ENCODE results near the gene ZNF221.
A peak's percentile ranks its signal among the peaks of the same experiment; 100 is the strongest.

Gene ZNF221

DNA sequence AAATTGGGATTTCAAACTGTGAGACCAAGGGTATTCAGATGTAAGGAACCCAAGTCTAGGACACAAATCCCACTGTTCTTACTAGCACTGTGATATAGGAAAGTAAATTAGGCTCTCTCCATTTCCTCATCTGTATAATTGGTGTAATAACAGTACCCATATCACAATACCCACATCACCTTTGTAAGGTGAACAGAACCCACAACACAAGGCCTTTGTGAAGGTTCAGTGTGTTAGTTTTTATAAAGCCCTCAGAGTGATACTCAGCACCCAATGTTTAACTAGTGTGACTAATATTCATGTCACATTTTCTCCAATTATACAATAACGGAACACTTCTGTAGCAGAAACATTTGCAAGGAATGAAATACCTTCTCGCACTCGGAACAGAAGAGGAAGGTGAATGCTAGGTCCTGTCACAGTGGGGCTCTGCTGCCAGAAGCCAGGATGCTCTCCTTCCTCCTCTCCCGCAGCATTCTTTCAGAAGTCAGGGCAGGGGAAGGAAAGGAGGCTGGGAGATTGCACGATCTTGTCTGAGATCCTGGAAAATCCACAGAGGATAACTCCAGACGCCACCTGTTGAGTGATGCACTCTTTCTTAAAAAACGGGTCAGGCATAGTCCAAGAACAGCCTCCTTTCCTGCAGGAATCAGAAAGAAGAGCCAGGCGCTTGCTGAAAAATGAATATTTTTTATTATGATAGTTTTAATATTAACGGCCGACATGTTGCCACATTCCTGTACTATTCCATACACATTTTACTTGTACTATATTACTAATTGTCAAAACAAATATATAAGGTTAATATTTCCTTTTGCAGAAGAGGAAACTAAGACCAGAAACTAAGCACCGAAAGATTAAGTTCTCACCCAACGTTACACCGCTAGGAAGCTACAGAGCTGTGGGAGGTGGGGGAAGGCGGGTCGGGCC, 16.7 kb upstream of the ZNF221 start:
- Histone ChIP-seq H3K27ac (peak overlapping the region; percentile 90), H3K36me3 (peaks cover 40% of the 10 kb centered on the region), H3K9me3 (ENCODE audit: severe bottlenecking) (no peaks in the 10 kb centered on the region), H3K4me3 (ENCODE audit: low read depth, low read length) (peak overlapping the region; percentile 90), H3K27me3 (ENCODE audit: insufficient read depth, low read depth, severe bottlenecking) (no peaks in the 10 kb centered on the region)
- no peak for DNase-seq
- TF ChIP-seq, protein P1, sequence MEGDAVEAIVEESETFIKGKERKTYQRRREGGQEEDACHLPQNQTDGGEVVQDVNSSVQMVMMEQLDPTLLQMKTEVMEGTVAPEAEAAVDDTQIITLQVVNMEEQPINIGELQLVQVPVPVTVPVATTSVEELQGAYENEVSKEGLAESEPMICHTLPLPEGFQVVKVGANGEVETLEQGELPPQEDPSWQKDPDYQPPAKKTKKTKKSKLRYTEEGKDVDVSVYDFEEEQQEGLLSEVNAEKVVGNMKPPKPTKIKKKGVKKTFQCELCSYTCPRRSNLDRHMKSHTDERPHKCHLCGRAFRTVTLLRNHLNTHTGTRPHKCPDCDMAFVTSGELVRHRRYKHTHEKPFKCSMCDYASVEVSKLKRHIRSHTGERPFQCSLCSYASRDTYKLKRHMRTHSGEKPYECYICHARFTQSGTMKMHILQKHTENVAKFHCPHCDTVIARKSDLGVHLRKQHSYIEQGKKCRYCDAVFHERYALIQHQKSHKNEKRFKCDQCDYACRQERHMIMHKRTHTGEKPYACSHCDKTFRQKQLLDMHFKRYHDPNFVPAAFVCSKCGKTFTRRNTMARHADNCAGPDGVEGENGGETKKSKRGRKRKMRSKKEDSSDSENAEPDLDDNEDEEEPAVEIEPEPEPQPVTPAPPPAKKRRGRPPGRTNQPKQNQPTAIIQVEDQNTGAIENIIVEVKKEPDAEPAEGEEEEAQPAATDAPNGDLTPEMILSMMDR (IDR thresholded peaks at IDR 0.05; ENCODE audit: low read depth, low read length) = 0 out of 2 replicates have a peak, but pooled peaks have one; percentile 7

DNA sequence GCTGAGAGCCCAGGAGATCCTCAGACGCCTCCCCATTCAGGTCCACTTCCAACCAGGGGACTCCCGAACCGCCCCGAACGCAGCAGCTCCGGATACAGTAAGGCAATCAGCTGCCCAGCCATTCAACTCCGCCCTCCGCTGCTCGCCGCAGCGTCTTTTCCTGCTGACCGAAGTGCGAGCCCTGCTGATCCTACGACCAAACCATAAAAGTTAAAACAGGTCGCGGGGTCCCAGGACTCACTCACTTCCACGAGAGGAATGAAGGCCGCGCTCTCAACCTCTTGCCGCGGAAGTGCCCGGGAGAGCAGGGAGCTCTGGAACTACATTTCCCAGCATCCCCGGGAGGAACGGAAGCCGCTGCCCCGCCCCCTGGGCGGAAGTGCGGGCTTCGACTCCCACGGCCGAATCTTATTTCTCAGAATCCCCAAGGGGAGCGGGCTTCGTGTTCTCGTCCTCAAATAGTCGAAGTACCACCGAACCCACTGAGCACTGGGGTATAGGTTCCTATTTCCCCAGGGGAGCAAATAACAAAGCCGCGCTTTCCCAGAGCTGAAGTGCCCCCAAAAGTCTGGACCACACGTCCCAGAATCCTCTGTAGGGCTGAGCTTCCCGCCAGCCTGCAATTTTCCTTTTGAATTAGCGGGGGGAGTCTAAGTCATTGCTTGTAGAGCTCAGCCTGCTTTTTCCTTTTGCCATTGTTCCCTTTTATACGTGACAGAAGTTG, 15.9 kb upstream of the ZNF221 start, which contains the start of gene ZNF45:
Gene ZNF45, minus strand, starts transcription at position 298 of the 724 bp plus-strand sequence. CDS start 13,097 bp downstream, outside the sequence.
- Histone ChIP-seq H3K4me3 (ENCODE audit: low read depth, low read length) (peak within 1 kb of the TSS; percentile 90), H3K27me3 (ENCODE audit: insufficient read depth, low read depth, severe bottlenecking) (no peaks in the 10 kb centered on the region), H3K36me3 (peaks cover 31% of the 10 kb centered on the region), H3K27ac (peak within 1 kb of the TSS; percentile 90), H3K9me3 (ENCODE audit: severe bottlenecking) (peaks cover 3% of the 10 kb centered on the region)
- TF ChIP-seq, protein P1 (IDR thresholded peaks at IDR 0.05; ENCODE audit: low read depth, low read length) = no peak
- DNase-seq = peak; percentile 92

DNA sequence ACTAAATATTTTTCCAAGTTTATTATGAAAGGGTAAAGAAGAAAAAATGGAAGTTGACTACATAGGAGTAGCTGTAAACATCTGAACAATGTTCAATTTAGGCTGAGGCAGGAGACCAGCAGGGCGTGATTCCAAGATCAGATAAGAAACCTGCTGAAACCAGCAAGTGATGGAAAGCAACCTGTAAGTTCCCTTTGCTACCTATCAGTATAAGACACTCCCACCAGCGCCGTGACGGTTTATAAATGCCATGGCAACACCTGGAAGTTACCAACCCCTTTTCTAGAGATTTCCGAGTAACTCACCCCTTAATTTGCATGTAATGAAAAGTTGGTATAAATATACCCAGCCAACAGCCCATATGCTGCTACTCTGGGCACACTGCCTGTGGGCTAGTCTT, 14.8 kb upstream of the ZNF221 start:
- TF ChIP-seq, protein P1 (IDR thresholded peaks at IDR 0.05; ENCODE audit: low read depth, low read length) = no peak
- H3K27ac ChIP-seq = no peak overlapping the region
- peaks cover 3% of the 10 kb centered on the region for H3K9me3 ChIP-seq (ENCODE audit: severe bottlenecking)
- no peaks in the 10 kb centered on the region for H3K27me3 ChIP-seq (ENCODE audit: insufficient read depth, low read depth, severe bottlenecking)
- no peak overlapping the region for H3K4me3 ChIP-seq (ENCODE audit: low read depth, low read length)
- DNase-seq = no peak
- peaks cover 22% of the 10 kb centered on the region for H3K36me3 ChIP-seq

DNA sequence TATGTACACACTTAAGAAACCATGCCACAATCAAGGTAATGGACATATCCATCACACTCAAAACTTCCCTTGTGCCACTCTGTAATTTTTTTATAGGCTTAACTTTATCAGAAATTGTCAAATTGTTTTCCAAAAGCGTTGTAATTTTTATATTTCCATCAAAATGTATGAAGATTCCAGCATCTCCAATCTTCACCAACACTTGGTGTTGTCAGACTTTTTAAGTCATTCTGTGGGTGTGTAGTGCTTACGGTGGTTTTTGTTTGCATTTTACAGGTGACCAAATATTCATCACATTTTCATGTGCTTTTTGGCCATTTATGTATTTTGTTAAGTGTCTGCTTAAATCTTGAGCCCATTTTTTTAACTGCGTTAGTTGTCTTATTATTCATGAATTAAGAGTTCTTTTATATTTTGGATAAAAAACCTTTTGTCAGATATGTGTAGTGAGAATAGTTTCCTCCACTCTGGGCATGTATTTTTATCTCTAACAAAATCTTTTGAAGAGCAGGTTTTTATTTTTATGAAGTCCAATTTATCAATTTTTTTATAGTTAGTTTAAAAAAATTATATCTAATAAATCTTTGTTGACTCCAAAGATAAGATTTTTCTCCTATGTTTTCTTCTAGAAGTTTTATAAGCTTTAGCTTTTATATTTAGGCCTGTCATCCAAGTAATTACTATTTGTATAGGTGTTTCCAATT, 11.3 kb upstream of the ZNF221 start:
- Histone ChIP-seq H3K27me3 (ENCODE audit: insufficient read depth, low read depth, severe bottlenecking) (no peaks in the 10 kb centered on the region), H3K27ac (no peak overlapping the region), H3K9me3 (ENCODE audit: severe bottlenecking) (peaks cover 3% of the 10 kb centered on the region), H3K4me3 (ENCODE audit: low read depth, low read length) (no peak overlapping the region), H3K36me3 (no peaks in the 10 kb centered on the region)
- TF ChIP-seq, protein P1 (IDR thresholded peaks at IDR 0.05; ENCODE audit: low read depth, low read length) = no peak
- DNase-seq = no peak

DNA sequence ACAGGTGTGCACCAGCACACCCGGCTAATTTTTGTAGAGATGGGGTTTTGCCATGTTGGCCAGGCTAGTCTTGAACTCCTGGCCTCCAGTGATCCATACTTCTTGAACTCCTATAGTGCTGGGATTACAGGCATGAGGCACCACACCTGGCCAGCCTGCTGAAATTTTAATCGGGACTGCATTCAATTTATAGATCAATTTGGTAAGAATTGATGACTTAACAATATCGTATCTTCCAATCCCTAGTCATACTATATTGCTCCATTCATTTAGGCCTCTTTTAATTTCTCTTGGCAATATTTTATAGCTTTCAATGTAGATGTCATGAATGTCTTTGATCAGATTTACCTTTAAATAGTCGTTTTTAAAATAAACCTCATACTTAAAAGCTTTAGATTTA, 10.3 kb upstream of the ZNF221 start:
- peaks cover 3% of the 10 kb centered on the region for H3K9me3 ChIP-seq (ENCODE audit: severe bottlenecking)
- no peaks in the 10 kb centered on the region for H3K36me3 ChIP-seq
- H3K4me3 ChIP-seq (ENCODE audit: low read depth, low read length) = no peak overlapping the region
- DNase-seq = no peak
- H3K27ac ChIP-seq = no peak overlapping the region
- H3K27me3 ChIP-seq (ENCODE audit: insufficient read depth, low read depth, severe bottlenecking) = no peaks in the 10 kb centered on the region
- TF ChIP-seq, protein P1 (IDR thresholded peaks at IDR 0.05; ENCODE audit: low read depth, low read length) = no peak

All from WERI-Rb-1 (cell line).